HG02943 (cell line): ENCODE data around the gene TNRC6C.
"Not testable (repeated sequence)": the region's sequence is repeated elsewhere in the genome, so short reads cannot be mapped to it uniquely, and the experiment has no call there.

Source experiments
- ATAC-seq: cut with Tn5 transposase; IDR thresholded peaks from one replicate; pipeline ENCODE4 v1.9.1; 2021; ENCODE audit warnings: mild to moderate bottlenecking, low read depth, moderate library complexity; ENCODE audit not compliant: unreplicated experiment

TNRC6C gene

DNA sequence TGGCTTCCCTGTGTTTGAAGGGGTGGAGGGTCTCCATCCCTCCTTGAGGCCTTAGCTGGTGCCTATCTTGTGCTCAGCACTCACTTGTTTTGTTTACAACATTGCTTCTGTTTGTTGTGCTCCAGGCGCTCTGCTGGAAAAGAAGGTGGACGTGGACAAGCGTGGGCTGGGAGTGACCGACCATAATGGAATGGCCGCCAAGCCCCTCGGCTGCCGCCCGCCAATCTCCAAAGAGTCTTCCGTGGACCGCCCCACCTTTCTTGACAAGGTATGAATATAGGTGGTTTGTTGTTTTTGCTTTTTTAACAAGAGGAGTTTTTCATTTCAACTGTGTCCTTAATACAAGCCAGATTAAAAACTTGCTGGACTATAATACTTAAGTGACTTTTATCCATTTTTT lies 116.5 kb downstream of the TNRC6C start:
- no peak for ATAC-seq

- ATAC-seq, result no peak
These were observed 117.0 kb downstream of the TNRC6C start for GRCh38 chr17:78075545-78075944.

DNA sequence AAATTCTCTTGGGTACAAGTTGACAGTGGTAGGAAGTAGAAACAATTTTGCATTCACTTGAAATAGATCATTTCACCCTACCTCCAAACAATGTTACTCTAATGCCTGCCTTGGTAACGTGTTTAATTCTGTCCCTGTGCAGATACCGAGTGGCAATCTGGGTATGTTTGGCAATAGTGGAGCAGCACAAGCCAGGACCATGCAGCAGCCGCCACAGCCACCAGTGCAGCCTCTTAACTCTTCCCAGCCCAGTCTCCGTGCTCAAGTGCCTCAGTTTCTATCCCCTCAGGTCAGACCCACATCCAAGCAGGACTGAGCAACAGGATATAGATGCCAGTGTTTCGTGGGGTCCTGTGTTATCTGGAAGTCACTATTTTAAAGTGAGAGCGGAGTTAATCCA lies 120.8 kb downstream of the TNRC6C start:
- no peak for ATAC-seq

DNA sequence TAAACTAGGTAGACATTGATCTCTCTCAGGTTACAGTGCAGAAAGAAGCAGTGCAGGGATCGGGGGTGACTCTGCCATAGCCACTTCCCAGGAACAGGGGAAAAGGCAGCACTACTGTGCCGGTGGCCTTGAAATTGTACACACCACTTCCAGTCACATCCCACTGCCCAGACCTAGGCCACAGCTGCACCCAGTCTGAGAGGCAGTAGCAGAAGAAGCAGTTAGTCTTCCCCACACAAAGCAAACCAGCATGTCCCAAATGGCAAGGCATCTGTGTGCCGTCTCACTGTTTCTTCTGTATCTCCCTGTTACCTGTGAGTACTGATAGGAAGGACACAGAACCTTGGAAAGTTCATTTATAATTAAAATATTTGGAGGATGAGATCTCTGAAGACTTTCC lies 123.0 kb downstream of the TNRC6C start:
- ATAC-seq, result no peak

- ATAC-seq, result not testable (repeated sequence)
These were observed 123.9 kb downstream of the TNRC6C start for GRCh38 chr17:78082355-78082872.

- ATAC-seq, result no peak
These were observed 124.5 kb downstream of the TNRC6C start for GRCh38 chr17:78082988-78083387.

- ATAC-seq, result no peak
These were observed 128.2 kb downstream of the TNRC6C start for GRCh38 chr17:78086740-78087139.

DNA sequence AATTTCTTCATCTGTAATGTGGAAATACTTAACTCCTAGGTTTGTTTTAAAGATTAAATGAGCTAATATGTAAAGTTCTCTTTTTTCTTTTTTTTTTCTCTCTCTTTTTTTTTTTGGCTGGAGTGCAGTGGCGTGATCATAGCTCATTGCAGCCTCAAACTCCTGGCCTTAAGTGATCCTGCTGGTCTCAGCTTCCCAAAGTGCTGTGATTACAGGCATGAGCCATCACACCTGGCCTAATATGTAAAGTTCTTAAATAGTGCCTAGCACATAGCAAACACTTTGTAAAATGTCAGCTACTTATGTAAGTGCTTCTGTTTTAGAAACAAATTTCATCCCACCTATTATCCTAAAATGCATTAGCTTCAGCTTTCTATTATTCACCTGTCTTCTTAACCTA lies 130.0 kb downstream of the TNRC6C start:
- no peak for ATAC-seq

DNA sequence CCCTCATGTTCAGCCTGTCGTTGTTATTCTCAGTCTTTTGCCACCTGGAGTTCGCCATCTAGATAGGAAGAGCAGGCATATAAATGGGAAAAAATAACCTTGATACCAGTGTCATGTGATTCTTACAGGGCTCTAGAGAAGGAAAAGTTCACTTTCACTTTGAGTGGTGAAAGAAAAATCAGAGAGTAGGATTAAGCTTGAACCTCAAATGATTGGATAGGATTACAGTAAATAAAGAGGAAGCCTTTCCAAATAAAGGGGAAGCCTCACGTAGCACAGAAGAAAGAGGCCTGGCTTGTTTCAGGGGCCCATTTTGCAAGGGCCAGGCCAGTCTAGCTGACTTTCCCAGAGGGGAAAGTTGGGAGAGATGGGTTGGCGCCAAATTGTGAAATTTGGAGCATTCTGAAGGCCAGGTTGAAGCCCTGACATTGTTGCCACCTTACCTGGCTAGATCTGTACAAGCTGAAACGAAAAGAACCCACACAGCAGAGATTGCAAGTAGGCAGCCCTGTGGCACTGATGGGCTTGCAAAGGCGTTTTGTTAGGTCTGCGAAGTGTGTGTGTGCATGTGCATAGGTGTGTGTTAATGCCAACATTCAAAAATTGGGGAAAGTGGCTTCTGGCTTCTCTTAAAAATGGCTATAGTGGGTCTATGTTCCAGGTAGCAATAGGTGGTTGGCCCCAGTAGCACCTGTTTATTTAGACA lies 131.2 kb downstream of the TNRC6C start:
- ATAC-seq, result no peak

DNA sequence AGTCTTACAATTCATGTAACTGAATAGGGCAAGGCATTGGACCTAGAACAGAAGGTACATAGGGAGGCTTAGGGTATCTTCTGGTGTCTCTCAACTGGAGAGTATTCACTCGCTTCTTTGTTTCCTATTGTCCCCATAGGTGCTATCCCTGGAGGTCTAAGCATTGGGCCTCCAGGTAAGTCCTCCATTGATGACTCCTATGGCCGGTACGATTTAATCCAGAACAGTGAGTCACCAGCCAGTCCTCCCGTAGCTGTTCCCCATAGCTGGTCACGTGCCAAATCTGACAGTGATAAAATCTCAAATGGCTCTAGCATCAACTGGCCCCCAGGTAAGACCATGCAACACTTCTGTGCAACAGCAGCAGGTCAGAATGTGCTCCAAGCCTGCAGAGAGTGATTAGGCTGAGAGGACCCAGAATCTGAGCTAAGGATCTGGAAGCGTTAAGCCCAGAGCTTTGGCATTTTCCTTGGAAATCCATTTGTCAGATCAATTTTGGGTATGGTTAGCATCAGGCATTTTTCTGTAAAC lies 134.4 kb downstream of the TNRC6C start:
- ATAC-seq, result no peak

- ATAC-seq, result no peak
These were observed 136.5 kb downstream of the TNRC6C start for GRCh38 chr17:78095035-78095434.

- ATAC-seq, result no peak
These were observed 137.6 kb downstream of the TNRC6C start for GRCh38 chr17:78096093-78096492.

DNA sequence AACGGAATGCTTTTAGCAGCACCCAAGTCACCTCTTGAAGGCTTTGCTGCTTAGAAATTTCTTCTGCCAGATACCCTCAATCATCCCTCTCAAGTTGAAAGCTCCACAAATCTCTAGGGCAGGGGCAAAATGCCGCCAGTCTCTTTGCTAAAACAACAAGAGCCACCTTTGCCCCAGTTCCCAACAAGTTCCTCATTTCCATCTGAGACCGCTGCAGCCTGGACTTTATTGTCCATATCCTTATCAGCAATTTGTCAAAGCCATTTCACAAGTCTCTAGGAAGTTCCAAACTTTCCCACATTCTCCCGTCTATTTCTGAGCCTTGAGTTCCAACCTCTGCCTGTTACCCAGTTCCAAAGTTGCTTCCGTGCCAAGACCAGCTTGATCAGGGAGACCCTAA lies 142.6 kb downstream of the TNRC6C start:
- no peak for ATAC-seq

- no peak for ATAC-seq
These were observed 143.0 kb downstream of the TNRC6C start for GRCh38 chr17:78101542-78101941.

DNA sequence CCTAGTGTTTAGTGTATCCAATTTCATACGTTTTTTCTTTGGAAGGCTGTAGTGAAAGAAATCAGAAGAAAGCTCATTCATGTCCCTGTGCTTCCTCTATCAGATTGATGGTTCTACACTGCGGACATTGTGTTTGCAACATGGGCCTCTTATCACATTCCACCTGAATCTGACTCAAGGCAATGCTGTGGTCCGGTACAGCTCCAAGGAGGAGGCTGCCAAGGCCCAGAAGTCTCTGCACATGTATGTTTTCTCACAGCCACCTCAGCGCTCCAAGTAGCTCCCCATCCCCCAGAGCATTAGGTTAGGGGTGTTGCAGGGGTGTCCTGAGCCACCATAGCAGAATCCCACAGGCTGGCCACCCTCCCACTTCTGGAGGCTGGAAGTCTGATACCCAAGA lies 144.8 kb downstream of the TNRC6C start:
- ATAC-seq, result no peak

GRCh38 chr17:78104540-78104941 lies 146.0 kb downstream of the TNRC6C start:
- no peak for ATAC-seq

DNA sequence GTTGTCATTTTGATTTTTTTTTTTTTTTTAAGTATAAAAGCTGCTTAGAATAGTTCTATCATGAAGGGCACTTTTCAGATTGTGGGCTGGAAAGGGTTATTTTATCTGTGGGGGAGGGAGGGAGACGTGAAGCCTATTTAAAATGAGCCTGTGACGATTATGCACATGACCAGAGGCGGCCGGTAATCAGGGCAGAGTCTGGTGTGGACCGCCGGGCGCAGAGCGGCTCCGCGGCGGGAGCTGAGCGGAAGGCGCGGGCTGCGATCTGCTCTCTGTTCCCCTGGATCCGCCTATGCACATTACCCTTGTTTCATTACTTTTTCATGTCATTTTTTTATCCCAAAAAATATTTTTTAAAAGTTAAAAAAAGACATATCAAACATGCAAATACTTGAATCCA lies 146.6 kb downstream of the TNRC6C start:
- no peak for ATAC-seq

GRCh38 chr17:78105551-78105950 lies 147.0 kb downstream of the TNRC6C start:
- ATAC-seq, result no peak

DNA sequence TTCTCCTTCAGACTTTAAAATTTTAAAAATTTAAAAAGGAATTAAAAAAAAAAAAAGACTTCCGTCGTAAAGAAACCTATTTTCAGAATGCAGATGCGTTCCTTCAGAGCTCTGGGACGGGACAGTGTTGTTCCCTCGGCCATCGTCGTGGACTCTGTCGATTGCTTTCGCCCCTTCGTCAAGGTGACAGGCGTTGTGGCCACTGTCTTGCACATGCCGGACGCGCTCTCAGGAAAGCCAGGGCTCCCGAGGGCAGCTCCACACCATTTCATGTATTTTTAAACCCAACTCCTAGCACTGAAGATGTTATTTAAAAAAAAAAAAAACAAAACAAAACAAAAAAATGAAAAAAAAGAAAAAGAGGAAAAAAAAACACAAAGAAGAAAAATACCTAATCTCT lies 147.7 kb downstream of the TNRC6C start:
- ATAC-seq, result no peak

GRCh38 chr17:78107457-78107856 lies 149.0 kb downstream of the TNRC6C start:
- ATAC-seq, result no peak

DNA sequence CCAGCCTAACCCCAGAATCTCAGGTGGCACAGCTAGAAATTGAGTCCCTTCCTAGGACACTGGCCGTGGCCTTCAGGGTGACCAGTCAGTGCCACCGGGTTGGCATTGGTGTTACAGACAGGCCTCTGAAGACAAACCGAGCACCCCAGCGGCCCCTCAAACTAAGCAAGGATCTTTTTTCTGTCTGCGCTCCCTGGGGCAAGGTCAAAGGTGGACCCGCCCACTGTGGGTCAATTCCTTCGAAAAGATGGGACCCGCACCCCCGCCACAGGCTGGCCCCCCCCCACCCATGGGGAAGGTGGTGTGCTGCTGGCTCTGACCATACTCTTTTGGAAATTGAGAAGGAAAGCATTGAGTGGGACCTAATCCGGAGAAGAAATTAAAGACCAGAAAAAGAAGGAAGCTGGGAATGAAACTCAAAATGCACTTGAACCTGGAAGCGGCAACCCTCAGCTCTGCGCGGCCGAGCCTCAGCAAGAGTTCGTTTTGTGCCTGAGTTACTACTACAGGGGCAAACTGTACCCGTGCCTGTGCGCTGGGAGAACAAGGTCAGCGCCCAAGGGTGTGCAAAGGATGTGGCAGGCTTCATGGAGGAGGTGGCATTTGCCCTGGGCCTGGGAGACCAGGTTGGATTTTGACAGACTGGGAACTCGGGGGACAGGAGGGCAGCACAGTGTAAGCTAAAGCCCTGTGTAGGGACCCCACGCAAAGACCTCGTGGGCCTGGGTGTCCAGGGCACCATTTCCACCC lies 149.6 kb downstream of the TNRC6C start:
- ATAC-seq, result no peak
